H1 (cell line): Measurements from ENCODE around the gene LCA5L.

Experiments used
- CHD1 ChIP-seq: IDR thresholded peaks from 2 replicates; pipeline ENCODE4 v1.6.1; 2012; ENCODE audit warnings: low read depth, low read length, improper control_type of control experiment
- CHD2 ChIP-seq: IDR thresholded peaks from 2 replicates; pipeline ENCODE4 v1.6.1; 2012; ENCODE audit warnings: low read length, improper control_type of control experiment
- CREB1 ChIP-seq: IDR thresholded peaks from 2 replicates; pipeline ENCODE4 v1.6.1; 2012; ENCODE audit warnings: inconsistent platforms
- CTCF ChIP-seq, 3 experiments: IDR thresholded peaks; 1 replicate in 2 of 3; 2 replicates in 1 of 3; pipeline versions ENCODE4 v1.5.1 to v1.6.1; 2011; ENCODE audit warnings: low read length in 3 of 3, mild to moderate bottlenecking in 3 of 3, inconsistent platforms in 2 of 3, low read depth in 1 of 3, moderate library complexity in 1 of 3; ENCODE audit not compliant: insufficient read depth in 1 of 3; ENCODE audit errors: control extremely low read depth in 1 of 3
- GABPA ChIP-seq: IDR thresholded peaks from 2 replicates; pipeline ENCODE4 v1.6.1; 2011; ENCODE audit warnings: mild to moderate bottlenecking, low read length, moderate library complexity, borderline replicate concordance; ENCODE audit not compliant: insufficient read depth
- POLR2A ChIP-seq, 2 experiments: IDR thresholded peaks; 1 replicate in 1 of 2; 2 replicates in 1 of 2; pipeline ENCODE4 v1.6.1; 2011; ENCODE audit warnings: low read depth in 2 of 2, low read length in 2 of 2, mild to moderate bottlenecking in 2 of 2; ENCODE audit errors: control extremely low read depth in 1 of 2
- POLR2AphosphoS5 ChIP-seq: IDR thresholded peaks from 2 replicates; pipeline ENCODE4 v1.6.1; 2011; ENCODE audit warnings: low read depth, low read length
- RFX5 ChIP-seq: IDR thresholded peaks from 2 replicates; pipeline ENCODE4 v1.6.1; 2011; ENCODE audit warnings: low read depth, low read length, improper control_type of control experiment, borderline replicate concordance
- SP4 ChIP-seq: IDR thresholded peaks from 2 replicates; pipeline ENCODE4 v1.6.1; 2012; ENCODE audit warnings: low read length, inconsistent platforms

- peak; percentile 35 to 80 (median 78) for TF ChIP-seq CTCF (IDR thresholded peaks at IDR 0.05; ENCODE audit: control extremely low read depth in 1 of 3, insufficient read depth in 1 of 3, low read depth in 1 of 3, low read length in 3 of 3)
- TF ChIP-seq POLR2AphosphoS5, result no peak
- no peak for TF ChIP-seq RFX5
- no peak for TF ChIP-seq GABPA
- TF ChIP-seq CHD2, result no peak
- no peak for TF ChIP-seq SP4
- no peak for TF ChIP-seq CHD1
- no peak for TF ChIP-seq POLR2A (IDR thresholded peaks at IDR 0.05; ENCODE audit: control extremely low read depth in 1 of 2, low read depth in 2 of 2, low read length in 2 of 2)
- TF ChIP-seq CREB1, result no peak
Measured at GRCh38 chr21:39441502-39442475, 3.8 kb downstream of the LCA5L start.
